CD4-positive, alpha-beta T cell (primary cell): Measurements from ENCODE around the gene FZD1. TPM values are rescaled to one million over a fixed set of nuclear protein-coding genes. Genes with fewer than 3 reads are reported as not detected.

Experiments used
- ATAC-seq: fragments of 200-7000 bp; cut with Tn5 transposase; one replicate; pipeline ENCODE4 v1.10.0; 2022; ENCODE audit warnings: mild to moderate bottlenecking; ENCODE audit not compliant: poor library complexity
- CTCF ChIA-PET: fragments of 350-600 bp; sonication (Branson Sonifier 250); formaldehyde crosslinking; loops from one replicate; lab custom pipeline; 2021; ENCODE audit warnings: antibody characterized with exemption, inconsistent platforms; lab: Charles Lee
- POLR2A ChIA-PET: fragments of 350-600 bp; sonication (Branson Sonifier 250); formaldehyde crosslinking; loops from one replicate; lab custom pipeline; 2021; ENCODE audit warnings: antibody characterized with exemption, inconsistent platforms; lab: Charles Lee
- DNase-seq, 14 experiments: peaks; one replicate each; pipeline ENCODE4 v3.0.0-alpha.2; 2013 to 2020; ENCODE audit warnings: mixed read lengths in 2 of 14
- H3K27ac ChIP-seq, 2 donors: one replicate each; pipeline versions ENCODE4 v1.5.1 to v1.7.0; 2013; ENCODE audit warnings: low read length in 2 of 2, low read depth in 1 of 2, mild to moderate bottlenecking in 1 of 2
- H3K27me3 ChIP-seq, 2 experiments: 1 replicate in 1 of 2; 2 replicates in 1 of 2; pipeline versions ENCODE4 v1.6.1 to v1.7.0; 2013; ENCODE audit warnings: low read length in 2 of 2, control low read depth in 1 of 2, mild to moderate bottlenecking in 1 of 2, moderate library complexity in 1 of 2; ENCODE audit not compliant: insufficient read depth in 2 of 2, control insufficient read depth in 1 of 2
- H3K36me3 ChIP-seq: one replicate; pipeline ENCODE4 v1.6.1; 2013; ENCODE audit warnings: low read length, control low read depth; ENCODE audit not compliant: insufficient read depth
- H3K4me1 ChIP-seq: one replicate; pipeline ENCODE4 v1.6.1; 2013; ENCODE audit warnings: low read length, control low read depth; ENCODE audit not compliant: insufficient read depth
- H3K4me3 ChIP-seq: one replicate; pipeline ENCODE4 v1.5.1; 2013; ENCODE audit warnings: mild to moderate bottlenecking, low read length, moderate library complexity
- H3K9me3 ChIP-seq, 2 experiments: 1 replicate in 1 of 2; 2 replicates in 1 of 2; pipeline versions ENCODE4 v1.6.1 to v1.7.0; 2013; ENCODE audit warnings: low read length in 2 of 2, mild to moderate bottlenecking in 2 of 2, control low read depth in 1 of 2, moderate library complexity in 1 of 2; ENCODE audit not compliant: control insufficient read depth in 1 of 2, insufficient read depth in 1 of 2
- H3K27ac Mint-ChIP-seq: one replicate; pipeline ENCODE4 v1.8.0; 2020; ENCODE audit warnings: mixed read lengths
- H3K27me3 Mint-ChIP-seq: one replicate; pipeline ENCODE4 v1.8.0; 2021; ENCODE audit warnings: mixed read lengths
- H3K36me3 Mint-ChIP-seq: one replicate; pipeline ENCODE4 v1.8.0; 2021; ENCODE audit warnings: low read depth, mixed read lengths
- H3K4me1 Mint-ChIP-seq: one replicate; pipeline ENCODE4 v1.8.0; 2021; ENCODE audit warnings: low read depth, mixed read lengths
- H3K4me3 Mint-ChIP-seq: one replicate; pipeline ENCODE4 v1.8.0; 2020; ENCODE audit warnings: mild to moderate bottlenecking, mixed read lengths
- H3K9me3 Mint-ChIP-seq: one replicate; pipeline ENCODE4 v1.8.0; 2020; ENCODE audit warnings: mixed read lengths
- intact Hi-C, 2 experiments: fragments of 100-400 bp; cut with DNase I in 1 of 2; cut with micrococcal nuclease in 1 of 2; formaldehyde crosslinking; loops; one replicate each; pipeline versions ENCODE4 v1.15.1 to v1.9.0; 2023 to 2025; cut with DNase I, micrococcal nuclease
- total RNA-seq, 174 experiments: library from RNA in 2 of 174; stranded (reverse) in 2 of 174; gene quantifications; one replicate each; pipeline ENCODE4 v1.2.3 and lab custom pipeline; 2021 to 2026
- TF ChIP-seq, protein P1 (sequence below): fragments of 200-600 bp; IDR thresholded peaks from one replicate; pipeline ENCODE4 v1.8.0; 2022; ENCODE audit warnings: antibody characterized with exemption, mild to moderate bottlenecking

FZD1 gene
- total RNA-seq, 2 experiments from 2014 or later, result 0.22 to 0.28 TPM

DNA sequence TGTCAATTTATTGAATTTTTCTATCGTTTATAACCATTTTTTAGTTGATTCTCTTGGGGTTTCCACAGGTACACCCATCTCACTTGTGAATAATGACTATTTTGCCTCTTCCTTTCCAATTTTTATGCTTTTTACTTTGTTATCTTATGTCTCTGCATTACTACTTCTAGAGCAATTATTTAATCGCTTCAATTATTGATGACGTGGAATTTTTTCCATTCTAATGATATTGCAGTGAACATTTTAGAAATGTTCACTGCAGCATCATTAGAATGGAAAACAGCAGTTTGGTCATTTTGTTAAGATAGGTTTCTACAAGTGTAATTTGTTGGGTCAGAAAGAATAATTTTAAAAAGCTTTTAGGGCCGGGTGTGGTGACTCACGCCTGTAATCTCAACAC is 27.1 kb downstream of the FZD1 start:
- H3K9me3 ChIP-seq, result no peaks in the 10 kb centered on the region
- ChIA-PET CTCF (no interaction called here), POLR2A (no interaction called here)
- intact Hi-C loops, result no loop called here
- H3K36me3 ChIP-seq, result no peaks in the 10 kb centered on the region
- H3K27ac ChIP-seq, result no peak overlapping the region
- ATAC-seq (no peak), DNase-seq (no peak)
- Mint-ChIP-seq H3K36me3 (no peaks in the 10 kb centered on the region), H3K27me3 (peaks cover 6% of the 10 kb centered on the region), H3K4me3 (no peak overlapping the region), H3K27ac (no peak overlapping the region), H3K9me3 (no peaks in the 10 kb centered on the region), H3K4me1 (no peaks in the 10 kb centered on the region)
- no peaks in the 10 kb centered on the region for H3K27me3 ChIP-seq
- H3K4me1 ChIP-seq, result no peaks in the 10 kb centered on the region
- no peak overlapping the region for H3K4me3 ChIP-seq
- TF ChIP-seq, protein P1, sequence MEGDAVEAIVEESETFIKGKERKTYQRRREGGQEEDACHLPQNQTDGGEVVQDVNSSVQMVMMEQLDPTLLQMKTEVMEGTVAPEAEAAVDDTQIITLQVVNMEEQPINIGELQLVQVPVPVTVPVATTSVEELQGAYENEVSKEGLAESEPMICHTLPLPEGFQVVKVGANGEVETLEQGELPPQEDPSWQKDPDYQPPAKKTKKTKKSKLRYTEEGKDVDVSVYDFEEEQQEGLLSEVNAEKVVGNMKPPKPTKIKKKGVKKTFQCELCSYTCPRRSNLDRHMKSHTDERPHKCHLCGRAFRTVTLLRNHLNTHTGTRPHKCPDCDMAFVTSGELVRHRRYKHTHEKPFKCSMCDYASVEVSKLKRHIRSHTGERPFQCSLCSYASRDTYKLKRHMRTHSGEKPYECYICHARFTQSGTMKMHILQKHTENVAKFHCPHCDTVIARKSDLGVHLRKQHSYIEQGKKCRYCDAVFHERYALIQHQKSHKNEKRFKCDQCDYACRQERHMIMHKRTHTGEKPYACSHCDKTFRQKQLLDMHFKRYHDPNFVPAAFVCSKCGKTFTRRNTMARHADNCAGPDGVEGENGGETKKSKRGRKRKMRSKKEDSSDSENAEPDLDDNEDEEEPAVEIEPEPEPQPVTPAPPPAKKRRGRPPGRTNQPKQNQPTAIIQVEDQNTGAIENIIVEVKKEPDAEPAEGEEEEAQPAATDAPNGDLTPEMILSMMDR, result no peak

DNA sequence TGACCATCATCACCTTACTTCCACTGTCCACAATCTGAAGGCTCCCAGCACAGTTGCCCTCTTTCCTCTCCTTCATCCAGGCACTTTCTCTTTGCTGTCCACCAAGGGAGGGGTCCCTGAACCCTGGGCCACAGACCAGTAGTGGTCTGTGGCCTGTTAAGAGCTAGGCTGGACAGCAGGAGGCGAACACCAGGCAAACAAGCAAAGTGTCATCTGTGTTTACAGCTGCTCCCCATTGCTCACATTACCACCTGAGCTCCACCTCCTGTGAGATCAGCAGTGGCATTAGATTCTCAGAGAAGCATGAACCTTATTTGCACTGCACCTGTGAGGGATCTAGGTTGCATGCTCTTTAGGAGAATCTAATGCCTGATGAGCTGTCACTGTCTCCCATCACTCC is 27.7 kb downstream of the FZD1 start:
- Histone ChIP-seq H3K4me3 (no peak overlapping the region), H3K36me3 (no peaks in the 10 kb centered on the region), H3K4me1 (no peaks in the 10 kb centered on the region), H3K27me3 (no peaks in the 10 kb centered on the region), H3K9me3 (no peaks in the 10 kb centered on the region), H3K27ac (no peak overlapping the region)
- Mint-ChIP-seq H3K27ac (no peak overlapping the region), H3K36me3 (no peaks in the 10 kb centered on the region), H3K9me3 (no peaks in the 10 kb centered on the region), H3K4me3 (no peak overlapping the region), H3K4me1 (no peaks in the 10 kb centered on the region), H3K27me3 (peaks cover 6% of the 10 kb centered on the region)
- TF ChIP-seq, protein P1, result no peak
- ATAC-seq (no peak), DNase-seq (no peak)
- intact Hi-C loops, result no loop called here
- ChIA-PET POLR2A (no interaction called here), CTCF (no interaction called here)

DNA sequence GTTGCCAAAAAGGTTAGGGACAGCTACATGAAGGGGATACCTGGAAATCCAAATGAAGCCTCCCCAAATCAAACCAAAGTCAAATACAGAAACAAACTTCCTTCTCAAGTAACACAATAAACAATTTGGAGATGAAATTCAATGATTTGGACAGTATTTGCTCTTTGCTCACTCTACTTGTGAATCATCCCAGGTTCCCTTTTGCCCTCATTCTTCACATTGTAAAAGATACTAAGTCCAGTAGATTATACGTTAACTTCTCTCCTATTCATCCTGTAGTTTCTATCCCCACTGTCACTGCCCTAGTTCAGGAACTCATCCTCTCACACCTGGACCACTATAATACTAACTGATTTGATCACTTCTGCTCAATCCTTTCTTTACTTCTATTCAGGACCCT is 28.3 kb downstream of the FZD1 start:
- Mint-ChIP-seq H3K27me3 (peaks cover 6% of the 10 kb centered on the region), H3K4me1 (no peaks in the 10 kb centered on the region), H3K27ac (no peak overlapping the region), H3K4me3 (no peak overlapping the region), H3K36me3 (no peaks in the 10 kb centered on the region), H3K9me3 (no peaks in the 10 kb centered on the region)
- intact Hi-C loops, result no loop called here
- POLR2A ChIA-PET, result no interaction called here
- H3K9me3 ChIP-seq, result no peaks in the 10 kb centered on the region
- ATAC-seq, result no peak
- H3K4me1 ChIP-seq, result no peaks in the 10 kb centered on the region
- no peaks in the 10 kb centered on the region for H3K27me3 ChIP-seq
- DNase-seq, result no peak
- H3K27ac ChIP-seq, result no peak overlapping the region
- CTCF ChIA-PET, result no interaction called here
- no peak overlapping the region for H3K4me3 ChIP-seq
- TF ChIP-seq, protein P1, result no peak
- H3K36me3 ChIP-seq, result no peaks in the 10 kb centered on the region
